Measurements from ENCODE around the gene CD79A.

GRCh38 chr19:41843371-41843770, 33.7 kb upstream of the CD79A start:
- no peak for TF ChIP-seq CTCF (conservative IDR thresholded peaks at IDR 0.05 in 1 of 2, IDR thresholded peaks at IDR 0.05 in 1 of 2; ENCODE audit: low read depth in 1 of 2, low read length in 2 of 2)
- no peak for TF ChIP-seq EZH2 (IDR thresholded peaks at IDR 0.05; ENCODE audit: low read length, missing control alignments)
